Testis (tissue), 3 donors: ENCODE results near the gene COL6A1. TPM values are rescaled to one million over a fixed set of nuclear protein-coding genes. Genes with fewer than 3 reads are reported as not detected.

Experiments
- DNase-seq: peaks from one replicate; pipeline ENCODE4 v3.0.0-alpha.2; 2019
- H3K27ac ChIP-seq, 2 donors: fragments of 200-600 bp; sonication (generic); one replicate each; pipeline ENCODE4 v1.5.1; 2019
- H3K27me3 ChIP-seq: fragments of 200-600 bp; sonication (generic); one replicate; pipeline ENCODE4 v1.5.1; 2019
- H3K36me3 ChIP-seq: fragments of 200-600 bp; sonication (generic); one replicate; pipeline ENCODE4 v1.5.1; 2017; ENCODE audit warnings: low read depth; ENCODE audit errors: missing control alignments
- H3K4me1 ChIP-seq: fragments of 200-600 bp; sonication (generic); one replicate; pipeline ENCODE4 v1.5.1; 2019
- H3K4me3 ChIP-seq, 2 donors: fragments of 200-600 bp; sonication (generic); one replicate each; pipeline ENCODE4 v1.5.1; 2017 to 2019
- H3K9me3 ChIP-seq: fragments of 200-600 bp; sonication (generic); one replicate; pipeline ENCODE4 v1.5.1; 2017
- CTCF ChIP-seq, 3 experiments: fragments of 450-650 bp in 2 of 3; fragments of 200-600 bp in 1 of 3; sonication (generic) in 1 of 3; IDR thresholded peaks; one replicate each; pipeline ENCODE4 v1.5.1; 2016 to 2019; ENCODE audit warnings: antibody characterized with exemption in 3 of 3, mild to moderate bottlenecking in 2 of 3, moderate library complexity in 1 of 3
- POLR2A ChIP-seq: fragments of 450-650 bp; IDR thresholded peaks from one replicate; pipeline ENCODE4 v1.6.1; 2017; ENCODE audit warnings: antibody characterized with exemption, mild to moderate bottlenecking, moderate library complexity
- WGBS, 2 donors: methylation state at CpG; one replicate each; pipeline ENCODE4 v1.1.5; 2018; 5-methylcytosine and 5-hydroxymethylcytosine counted together
- intact Hi-C: fragments of 100-400 bp; cut with DNase I; formaldehyde crosslinking; loops from one replicate; pipeline ENCODE4 v1.15.1; 2023; ENCODE audit warnings: low total_unique reads
- polyA plus RNA-seq: library from polyadenylated mRNA; stranded (reverse); fragments of 350-450 nt; fragmentation: Illumina TruSeq; extraction: RNeasy Lipid Tissue Mini Kit (QIAGEN cat#74804); gene quantifications from one replicate; pipeline ENCODE4 v1.2.3, GENCODE V29; 2014; ENCODE audit warnings: low read depth, low replicate concordance; ENCODE audit not compliant: insufficient read depth
- total RNA-seq, 2 donors: library from RNA; depleted of rRNA; stranded (reverse); fragments of >200 nt; gene quantifications; one replicate each; pipeline ENCODE4 v1.2.3, GENCODE V29; 2016

COL6A1 gene
- total and polyA plus RNA-seq, 3 donors from 2014 or later, result 166 to 197 (median 178) TPM

GRCh38 chr21:46039891-46040660 is 58.5 kb downstream of the COL6A1 start:
- Histone ChIP-seq H3K4me3 (no peak overlapping the region), H3K4me1 (peaks cover 20% of the 10 kb centered on the region), H3K36me3 (no peaks in the 10 kb centered on the region), H3K27ac (no peak overlapping the region), H3K27me3 (no peaks in the 10 kb centered on the region), H3K9me3 (no peaks in the 10 kb centered on the region)
- DNase-seq, result no peak
- intact Hi-C loops, result no loop called here
- TF ChIP-seq CTCF (IDR thresholded peaks at IDR 0.05) (no peak), POLR2A (no peak)
- WGBS, 2 donors, result 89% methylated on average over 21 to 31 of the region's 31 CpGs

- Histone ChIP-seq H3K4me1 (peaks cover 20% of the 10 kb centered on the region), H3K27me3 (no peaks in the 10 kb centered on the region), H3K9me3 (no peaks in the 10 kb centered on the region), H3K4me3 (no peak overlapping the region), H3K27ac (no peak overlapping the region), H3K36me3 (no peaks in the 10 kb centered on the region)
- TF ChIP-seq POLR2A (no peak), CTCF (IDR thresholded peaks at IDR 0.05) (no peak)
- intact Hi-C loops, result no loop called here
- DNase-seq, result no peak
- WGBS, 2 donors, result 72 to 76% methylated on average over 10 of the region's 10 CpGs
Observed at GRCh38 chr21:46040707-46041106, 59.1 kb downstream of the COL6A1 start.

- no peak for DNase-seq
- TF ChIP-seq POLR2A (no peak), CTCF (IDR thresholded peaks at IDR 0.05) (no peak)
- intact Hi-C loops, result no loop called here
- H3K36me3 ChIP-seq, result no peaks in the 10 kb centered on the region
- no peak overlapping the region for H3K27ac ChIP-seq
- H3K4me1 ChIP-seq, result peaks cover 20% of the 10 kb centered on the region
- WGBS, 2 donors, result 88 to 93% methylated on average over 10 of the region's 10 CpGs
- no peak overlapping the region for H3K4me3 ChIP-seq
- no peaks in the 10 kb centered on the region for H3K27me3 ChIP-seq
- no peaks in the 10 kb centered on the region for H3K9me3 ChIP-seq
Observed at GRCh38 chr21:46041183-46041582, 59.6 kb downstream of the COL6A1 start.

- H3K27ac ChIP-seq, result no peak overlapping the region
- intact Hi-C loops, result no loop called here
- H3K4me1 ChIP-seq, result peaks cover 13% of the 10 kb centered on the region
Observed at GRCh38 chr21:46045154-46045553, 63.6 kb downstream of the COL6A1 start.

More at GRCh38 chr21:46045154-46045553, 63.6 kb downstream of the COL6A1 start:
- no peak for DNase-seq
- WGBS, 2 donors, result 52 to 66% methylated on average over 2 of the region's 2 CpGs
- Histone ChIP-seq H3K27me3 (no peaks in the 10 kb centered on the region), H3K9me3 (no peaks in the 10 kb centered on the region), H3K36me3 (no peaks in the 10 kb centered on the region), H3K4me3 (no peak overlapping the region)
- TF ChIP-seq CTCF (IDR thresholded peaks at IDR 0.05), result no peak
- TF ChIP-seq POLR2A, result no peak
